Right ventricle myocardium inferior (tissue), 1 donor: ENCODE data around the gene CRHR2. TPM values are rescaled to one million over a fixed set of nuclear protein-coding genes. Genes with fewer than 3 reads are reported as not detected.
A peak's percentile ranks its signal among the peaks of the same experiment; 100 is the strongest.

ENCODE experiments used
- ATAC-seq: fragments of 200-7000 bp; cut with Tn5 transposase; one replicate; pipeline ENCODE4 v1.9.1; 2020; ENCODE audit warnings: mild to moderate bottlenecking, moderate library complexity
- DNase-seq: peaks from one replicate; pipeline ENCODE4 v3.0.0; 2021; ENCODE audit errors: missing footprints
- intact Hi-C: fragments of 100-400 bp; cut with DNase I; formaldehyde crosslinking; loops from one replicate; pipeline ENCODE4 v1.11.0; 2022
- total RNA-seq: library from RNA; stranded (reverse); fragmentation: NEBNext Ultra II Directional; extraction: Animal tissue kit (Norgen Biotek cat#: 25700); gene quantifications from one replicate; pipeline ENCODE4 v1.2.1, GENCODE V29; 2021
- donor health status: DM: no; HTN: yes; CAD: no; lungs with severe emphysema.

Gene CRHR2
- total RNA-seq, 1 donor from 2014 or later: 0.35 TPM

GRCh38 chr7:30708412-30708811 is 26.2 kb upstream of the CRHR2 start:
- no peak for DNase-seq
- ATAC-seq: peak; percentile 24
- intact Hi-C loops: no loop called here

GRCh38 chr7:30707391-30708357 is 25.4 kb upstream of the CRHR2 start:
- peak; percentile 82 for DNase-seq
- peak; percentile 53 for ATAC-seq
- intact Hi-C loops: no loop called here

GRCh38 chr7:30706908-30707307 is 24.7 kb upstream of the CRHR2 start:
- DNase-seq: no peak
- intact Hi-C loops: no loop called here
- peak; percentile 15 for ATAC-seq

- ATAC-seq (no peak), DNase-seq (no peak)
- intact Hi-C loops: no loop called here
Measured at GRCh38 chr7:30706316-30706715, 24.1 kb upstream of the CRHR2 start.

- ATAC-seq: no peak
- intact Hi-C loops: no loop called here
Measured at GRCh38 chr7:30705596-30705995, 23.3 kb upstream of the CRHR2 start.

GRCh38 chr7:30705008-30705407 is 22.8 kb upstream of the CRHR2 start:
- intact Hi-C loops: no loop called here
- no peak for ATAC-seq
- DNase-seq: no peak

More at GRCh38 chr7:30705596-30705995, 23.3 kb upstream of the CRHR2 start:
- DNase-seq: no peak

GRCh38 chr7:30703756-30704155 is 21.5 kb upstream of the CRHR2 start:
- DNase-seq (no peak), ATAC-seq (no peak)
- intact Hi-C loops: no loop called here

GRCh38 chr7:30702200-30702599 is 19.9 kb upstream of the CRHR2 start:
- DNase-seq (no peak), ATAC-seq (no peak)
- intact Hi-C loops: no loop called here

- ATAC-seq (no peak), DNase-seq (no peak)
- intact Hi-C loops: no loop called here
Measured at GRCh38 chr7:30700941-30701340, 18.7 kb upstream of the CRHR2 start.

- ATAC-seq (no peak), DNase-seq (no peak)
- intact Hi-C loops: no loop called here
Measured at GRCh38 chr7:30699706-30700495, 17.6 kb upstream of the CRHR2 start.

GRCh38 chr7:30698481-30698880 is 16.2 kb upstream of the CRHR2 start:
- ATAC-seq: no peak
- DNase-seq: peak; percentile 14
- intact Hi-C loops: no loop called here

- no peak for ATAC-seq
Measured at GRCh38 chr7:30697719-30698460, 15.6 kb upstream of the CRHR2 start.

GRCh38 chr7:30694774-30695721 is 12.8 kb upstream of the CRHR2 start:
- no peak for ATAC-seq
- peak; percentile 9 for DNase-seq
- intact Hi-C loops: no loop called here

More at GRCh38 chr7:30697719-30698460, 15.6 kb upstream of the CRHR2 start:
- DNase-seq: peak; percentile 49
- intact Hi-C loops: no loop called here

GRCh38 chr7:30694218-30694745 is 12.0 kb upstream of the CRHR2 start:
- ATAC-seq: peak; percentile 85
- intact Hi-C loops: no loop called here
- DNase-seq: no peak

GRCh38 chr7:30692882-30693281 is 10.6 kb upstream of the CRHR2 start:
- DNase-seq: no peak
- ATAC-seq: no peak
- intact Hi-C loops: no loop called here

GRCh38 chr7:30692438-30692837 is 10.2 kb upstream of the CRHR2 start:
- DNase-seq (no peak), ATAC-seq (no peak)
- intact Hi-C loops: no loop called here

- intact Hi-C loops: no loop called here
- ATAC-seq (no peak), DNase-seq (no peak)
Measured at GRCh38 chr7:30690011-30690410, 7.8 kb upstream of the CRHR2 start.

GRCh38 chr7:30688718-30689221 is 6.5 kb upstream of the CRHR2 start:
- intact Hi-C loops: no loop called here
- no peak for ATAC-seq
- DNase-seq: no peak
